H1 (cell line): ENCODE measurements around the gene SFXN2. TPM values are rescaled to one million over a fixed set of nuclear protein-coding genes. Genes with fewer than 3 reads are reported as not detected.

Experiments used
- polyA plus RNA-seq, 7 experiments: library from polyadenylated mRNA; depleted of rRNA in 3 of 7; stranded (reverse) in 5 of 7; unstranded in 2 of 7; fragments of >200 nt in 5 of 7; fragments of 200-250 nt in 2 of 7; gene quantifications; 1 replicate in 5 of 7; 2 replicates in 1 of 7; 4 replicates in 1 of 7; pipeline versions ENCODE4 v1.2.1 to v1.2.3, GENCODE V29; 2011 to 2013; ENCODE audit warnings: missing spikeins in 2 of 7, mixed read lengths in 2 of 7
- total RNA-seq: library from RNA; stranded (reverse); fragmentation: NEBNext Ultra II Directional; extraction: Animal tissue kit (Norgen Biotek cat#: 25700); gene quantifications from 2 replicates; pipeline ENCODE4 v1.2.1, GENCODE V29; 2021

SFXN2 gene
- total and polyA plus RNA-seq, 2 of the 8 experiments (the other 6 are each of a cell fraction or from before 2014, with no cell fraction given): 20.5 to 23.5 TPM

Other genes with a start within 250 kb of the SFXN2 start
- gene ACTR1A, start 211.9 kb upstream of the SFXN2 start, total RNA-seq: 86.3 and 88.0 TPM in 2 replicates
- gene ACTR1A, start 211.9 kb upstream of the SFXN2 start, polyA plus RNA-seq (2011; rRNA removed): 78.6 and 79.7 TPM in 2 replicates
- 9.4 and 10.8 TPM in 2 replicates for gene SUFU, start 210.7 kb upstream of the SFXN2 start, total RNA-seq
- 7.0 and 7.1 TPM in 2 replicates for gene SUFU, start 210.7 kb upstream of the SFXN2 start, polyA plus RNA-seq (2011; rRNA removed)
- 35.4 and 38.8 TPM in 2 replicates for gene TRIM8, start 70.2 kb upstream of the SFXN2 start, total RNA-seq
- gene TRIM8, start 70.2 kb upstream of the SFXN2 start, polyA plus RNA-seq (2011; rRNA removed): 24.9 and 34.6 TPM in 2 replicates
- gene ARL3, start 239 bp upstream of the SFXN2 start, total RNA-seq: 15.3 and 16.2 TPM in 2 replicates
- gene ARL3, start 239 bp upstream of the SFXN2 start, polyA plus RNA-seq (2011; rRNA removed): 5.3 and 8.8 TPM in 2 replicates
- gene WBP1L, start 29.3 kb downstream of the SFXN2 start, total RNA-seq: 26.2 and 26.6 TPM in 2 replicates
- 29.9 and 37.0 TPM in 2 replicates for gene WBP1L, start 29.3 kb downstream of the SFXN2 start, polyA plus RNA-seq (2011; rRNA removed)
- gene CYP17A1, start 122.8 kb downstream of the SFXN2 start, total RNA-seq: not detected in 2 replicates
- not detected in 2 replicates for gene CYP17A1, start 122.8 kb downstream of the SFXN2 start, polyA plus RNA-seq (2011; rRNA removed)
- 2.3 and 3.7 TPM in 2 replicates for gene BORCS7, start 139.6 kb downstream of the SFXN2 start, total RNA-seq
- gene BORCS7, start 139.6 kb downstream of the SFXN2 start, polyA plus RNA-seq (2011; rRNA removed): 3.8 and 6.7 TPM in 2 replicates
- 10.3 and 10.4 TPM in 2 replicates for gene AS3MT, start 154.8 kb downstream of the SFXN2 start, total RNA-seq
- 5.2 and 5.8 TPM in 2 replicates for gene AS3MT, start 154.8 kb downstream of the SFXN2 start, polyA plus RNA-seq (2011; rRNA removed)
- 20.3 and 23.6 TPM in 2 replicates for gene CNNM2, start 203.7 kb downstream of the SFXN2 start, total RNA-seq
- 7.3 and 13.7 TPM in 2 replicates for gene CNNM2, start 203.7 kb downstream of the SFXN2 start, polyA plus RNA-seq (2011; rRNA removed)